GM18499 (cell line): Measurements from ENCODE around the gene DNTTIP2.
"Not testable (repeated sequence)": the region's sequence is repeated elsewhere in the genome, so short reads cannot be mapped to it uniquely, and the experiment has no call there.

Experiments used
- ATAC-seq: cut with Tn5 transposase; IDR thresholded peaks from one replicate; pipeline ENCODE4 v1.9.1; 2021; ENCODE audit warnings: moderate number of reproducible peaks; ENCODE audit not compliant: insufficient read depth, unreplicated experiment

Gene DNTTIP2

GRCh38 chr1:93878501-93878888 lies 511 bp downstream of the DNTTIP2 start:
- ATAC-seq = peak; percentile 27

- no peak for ATAC-seq
These were observed 1.5 kb downstream of the DNTTIP2 start for GRCh38 chr1:93877529-93877928.

DNA sequence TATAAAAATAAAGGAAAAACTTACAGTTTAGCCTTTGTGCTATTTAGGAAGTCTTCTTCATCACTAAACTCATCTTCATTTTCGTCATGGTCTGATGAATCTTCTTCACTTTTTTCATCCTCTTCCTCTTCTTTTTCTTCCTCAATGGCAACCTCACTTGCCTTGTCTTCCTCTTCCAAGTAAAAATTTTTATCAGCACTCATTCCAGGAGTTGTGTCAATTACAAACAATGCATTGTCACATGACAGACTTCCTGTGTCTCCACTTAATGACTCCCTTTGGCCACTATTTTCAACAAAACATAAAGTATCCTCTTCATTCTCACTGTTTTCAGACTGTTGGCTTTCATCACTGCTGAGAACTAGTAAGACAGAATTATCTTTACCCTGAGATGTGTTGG lies 2.8 kb downstream of the DNTTIP2 start:
- no peak for ATAC-seq

- no peak for ATAC-seq
These were observed 4.9 kb downstream of the DNTTIP2 start for GRCh38 chr1:93874025-93874651.

- no peak for ATAC-seq
These were observed 7.6 kb downstream of the DNTTIP2 start for GRCh38 chr1:93871366-93871765.

GRCh38 chr1:93869653-93870052 lies 9.4 kb downstream of the DNTTIP2 start:
- no peak for ATAC-seq

DNA sequence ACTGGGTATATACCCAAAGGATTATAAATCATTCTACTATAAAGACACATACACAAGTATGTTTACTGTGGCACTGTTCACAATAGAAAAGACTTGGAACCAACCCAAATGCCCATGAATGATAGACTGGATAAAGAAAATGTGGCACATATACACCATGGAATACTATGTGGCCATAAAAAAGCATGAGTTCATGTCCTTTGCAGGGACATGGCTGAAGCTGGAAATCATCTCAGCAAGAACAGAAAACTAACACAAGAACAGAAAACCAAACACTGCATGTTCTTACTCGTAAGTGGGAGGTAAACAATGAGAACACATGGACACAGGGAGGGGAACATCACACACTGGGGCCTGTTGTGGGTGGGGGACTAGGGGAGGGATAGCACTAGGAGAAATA lies 10.5 kb downstream of the DNTTIP2 start:
- ATAC-seq = not testable (repeated sequence)

DNA sequence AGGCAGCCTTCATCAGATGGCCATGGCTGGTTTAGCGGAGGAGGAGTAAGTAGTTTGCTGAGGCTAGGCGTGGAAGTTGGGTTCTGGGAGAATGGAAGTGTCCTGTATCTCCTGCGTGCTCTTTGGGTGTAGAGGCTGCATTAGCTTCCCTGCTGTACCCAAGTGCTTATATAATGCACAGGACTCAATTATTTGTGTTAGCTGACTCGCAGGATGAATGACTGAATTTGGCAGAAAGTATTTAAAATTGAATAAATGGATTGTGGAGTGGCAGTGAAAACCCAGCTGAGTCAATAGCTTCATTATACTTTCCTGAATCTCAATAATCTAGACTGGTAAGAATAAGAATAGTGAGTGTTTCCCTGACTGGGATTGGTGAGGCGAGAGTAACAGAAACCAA lies 13.8 kb downstream of the DNTTIP2 start:
- no peak for ATAC-seq

DNA sequence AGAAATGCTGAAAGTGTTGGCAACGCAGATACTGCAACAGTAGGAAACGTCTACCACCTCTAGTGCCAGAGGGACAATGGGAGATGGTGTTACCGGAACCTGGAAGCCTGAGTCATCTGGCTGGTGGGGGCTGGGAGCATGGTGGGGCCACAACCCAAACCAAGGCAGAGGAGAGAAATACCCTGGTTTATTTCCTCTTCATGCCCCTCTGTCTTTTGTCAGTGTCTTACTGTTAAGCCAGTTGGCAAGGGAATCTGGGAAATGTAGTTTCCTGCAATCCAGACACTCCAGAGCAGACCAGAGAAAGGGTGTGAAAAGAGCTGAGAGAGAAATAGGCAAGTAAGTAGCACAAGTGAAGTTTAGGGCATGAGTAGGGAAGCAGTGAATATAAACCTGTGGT lies 14.8 kb downstream of the DNTTIP2 start:
- no peak for ATAC-seq

DNA sequence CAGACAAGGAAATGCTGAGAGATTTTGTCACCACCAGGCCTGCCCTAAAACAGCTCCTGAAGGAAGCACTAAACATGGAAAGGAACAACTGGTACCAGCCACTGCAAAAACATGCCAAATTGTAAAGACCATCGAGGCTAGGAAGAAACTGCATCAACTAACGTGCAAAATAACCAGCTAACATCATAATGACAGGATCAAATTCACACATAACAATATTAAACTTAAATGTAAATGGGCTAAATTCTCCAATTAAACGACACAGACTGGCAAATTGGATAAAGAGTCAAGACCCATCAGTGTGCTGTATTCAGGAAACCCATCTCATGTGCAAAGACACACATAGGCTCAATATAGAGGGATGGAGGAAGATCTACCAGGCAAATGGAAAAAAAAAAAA lies 21.4 kb downstream of the DNTTIP2 start:
- ATAC-seq = not testable (repeated sequence)

GRCh38 chr1:93855983-93856382 lies 23.0 kb downstream of the DNTTIP2 start:
- not testable (repeated sequence) for ATAC-seq

GRCh38 chr1:93853940-93854339 lies 25.1 kb downstream of the DNTTIP2 start:
- no peak for ATAC-seq

DNA sequence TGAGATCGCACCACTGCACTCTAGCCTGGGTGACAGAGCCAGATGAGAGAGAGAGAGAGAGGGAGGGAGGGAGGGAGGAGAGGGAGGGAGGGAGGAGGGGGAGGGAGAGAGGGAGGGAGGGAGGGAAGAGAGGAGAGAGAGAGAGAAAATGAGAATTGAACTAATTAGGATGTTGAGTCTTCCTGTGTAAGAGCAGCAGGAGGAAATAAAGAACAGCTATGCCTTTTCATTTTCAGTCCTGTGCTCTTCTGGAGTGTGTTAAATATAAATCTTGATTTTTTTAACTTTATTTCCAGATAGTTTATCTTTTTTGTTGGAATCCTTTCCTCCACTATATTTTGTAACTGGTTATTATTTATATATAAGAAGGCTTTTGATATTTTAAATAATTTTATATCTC lies 27.1 kb downstream of the DNTTIP2 start:
- no peak for ATAC-seq

DNA sequence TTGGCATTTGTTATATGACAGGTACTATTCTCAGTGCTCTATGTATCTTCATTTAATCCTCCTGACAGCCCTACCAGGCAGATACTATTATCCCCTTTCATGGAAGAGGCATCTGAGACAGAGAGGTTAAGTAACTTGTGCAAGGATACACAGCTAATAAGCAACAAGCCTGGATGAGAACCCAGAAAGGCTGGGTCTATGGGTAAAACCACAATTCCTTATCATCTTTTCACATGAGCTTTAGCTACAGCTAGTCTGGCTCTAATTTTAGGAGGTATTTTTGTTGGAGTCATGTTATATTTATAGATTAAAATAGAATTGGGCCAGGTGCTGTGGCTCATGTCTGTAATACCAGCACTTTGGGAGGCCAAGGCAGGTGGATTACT lies 27.7 kb downstream of the DNTTIP2 start:
- ATAC-seq = no peak

DNA sequence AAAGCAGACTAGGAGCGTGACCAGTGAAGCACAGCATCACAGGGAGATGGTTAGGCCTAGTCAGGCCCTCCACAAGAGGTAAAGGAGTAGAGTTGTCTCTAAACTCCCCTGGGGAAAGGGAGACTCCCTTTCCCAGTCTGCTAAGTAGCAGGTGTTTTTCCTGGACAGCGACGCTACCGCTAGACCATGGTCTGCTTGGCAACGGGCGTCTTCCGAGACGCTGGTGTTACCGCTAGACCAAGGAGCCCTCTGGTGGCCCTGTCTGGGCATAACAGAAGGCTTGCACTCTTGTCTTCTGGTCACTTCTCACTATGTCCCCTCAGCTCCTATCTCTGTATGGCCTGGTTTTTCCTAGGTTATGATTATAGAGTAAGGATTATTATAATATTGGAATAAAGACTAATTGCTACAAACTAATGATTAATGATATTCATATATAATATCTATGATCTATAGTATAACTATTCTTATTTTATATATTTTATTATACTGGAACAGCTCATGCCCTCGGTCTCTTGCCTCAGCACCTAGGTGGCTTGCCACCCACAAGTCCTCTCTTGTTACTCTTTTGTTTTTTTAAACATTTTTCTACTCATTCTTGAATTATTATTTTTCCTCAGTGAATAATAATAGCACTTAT lies 28.2 kb downstream of the DNTTIP2 start:
- not testable (repeated sequence) for ATAC-seq

DNA sequence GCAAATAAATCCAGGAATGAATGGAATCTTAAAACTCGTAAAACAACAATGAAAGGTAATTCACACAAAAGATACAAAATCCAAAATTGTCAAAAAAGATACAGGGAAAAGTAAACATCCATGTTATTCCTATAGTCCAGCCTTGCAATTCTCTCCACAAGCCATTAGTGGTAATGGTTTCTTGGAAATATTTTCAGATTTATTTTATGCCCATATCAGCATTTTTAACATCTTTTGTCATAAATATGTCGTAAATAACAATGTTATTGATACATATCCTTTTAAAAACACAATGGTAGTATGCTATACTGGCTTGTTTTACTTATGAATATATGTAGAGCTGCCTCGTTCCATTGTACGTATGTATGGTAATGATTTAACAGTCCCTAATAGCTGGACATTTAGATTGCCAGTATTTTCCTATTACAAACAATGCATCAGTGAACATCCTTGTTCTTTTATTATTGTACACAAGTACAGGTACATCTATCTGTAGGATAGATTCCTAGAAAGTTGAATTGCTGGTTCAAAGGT lies 30.6 kb downstream of the DNTTIP2 start:
- ATAC-seq = no peak

DNA sequence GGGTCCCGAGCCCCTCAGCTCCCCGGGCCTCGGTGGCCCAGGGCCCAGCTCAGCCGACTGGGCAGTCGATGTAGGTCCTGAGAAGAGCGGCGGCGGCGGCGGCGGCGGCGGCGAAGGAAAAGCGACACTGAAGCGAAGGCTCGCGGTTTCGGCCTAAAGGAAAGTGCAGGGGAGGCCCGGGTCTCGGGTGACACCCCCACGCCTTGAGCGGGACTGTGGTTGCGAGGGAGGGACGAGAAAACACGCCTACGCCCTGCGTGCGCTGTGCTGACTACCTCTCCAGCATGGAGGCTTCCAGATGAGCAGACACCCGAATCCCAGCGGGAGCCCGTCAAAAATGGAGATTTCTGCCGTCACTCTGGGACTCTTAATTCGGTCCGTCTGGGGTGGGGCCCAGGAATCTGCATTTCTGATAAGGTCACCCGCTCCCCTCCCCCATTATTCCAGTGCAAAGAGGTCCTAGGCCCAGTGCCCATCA lies 31.2 kb downstream of the DNTTIP2 start:
- ATAC-seq = peak; percentile 16

GRCh38 chr1:93846992-93847810 lies 31.8 kb downstream of the DNTTIP2 start:
- ATAC-seq = peak; percentile 52

DNA sequence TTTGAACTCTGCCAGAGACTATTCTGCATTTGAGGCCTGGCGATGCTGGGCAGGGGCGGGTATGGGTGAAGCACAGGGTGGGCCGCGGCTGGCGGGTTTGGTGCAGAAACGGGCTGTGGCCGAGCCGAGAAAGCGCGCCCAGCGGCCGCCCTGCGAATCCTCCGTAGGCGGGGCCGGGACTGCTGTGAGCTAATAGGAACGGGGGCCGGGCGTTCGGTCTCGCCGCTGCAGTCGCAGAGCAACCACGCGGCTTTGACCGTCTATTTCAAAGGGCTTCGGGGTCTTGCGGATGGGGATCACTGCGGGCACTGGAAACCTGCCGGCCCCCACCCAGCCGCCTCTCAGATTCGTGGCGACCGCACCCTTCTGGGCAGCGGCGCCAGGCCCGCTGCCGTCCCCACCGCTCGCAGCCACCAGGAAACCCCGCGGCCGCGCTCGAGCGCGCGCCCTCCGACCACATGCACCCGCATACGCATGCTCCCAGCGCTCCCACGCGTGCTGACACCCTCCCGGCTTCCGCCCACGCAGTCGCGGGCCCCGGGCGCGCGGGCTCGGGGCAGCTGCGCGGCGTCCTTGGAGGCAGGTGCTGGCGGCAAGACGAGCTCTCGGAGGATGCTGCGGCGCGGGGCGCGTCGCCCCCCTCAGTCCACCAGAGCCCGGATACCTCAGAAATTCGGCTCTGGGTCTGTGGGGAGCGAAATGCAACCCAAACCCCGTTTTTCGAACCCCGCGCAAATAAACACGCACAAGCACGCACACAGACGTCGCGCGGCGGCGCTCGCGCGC lies 32.6 kb downstream of the DNTTIP2 start:
- peak; percentile 27 for ATAC-seq

DNA sequence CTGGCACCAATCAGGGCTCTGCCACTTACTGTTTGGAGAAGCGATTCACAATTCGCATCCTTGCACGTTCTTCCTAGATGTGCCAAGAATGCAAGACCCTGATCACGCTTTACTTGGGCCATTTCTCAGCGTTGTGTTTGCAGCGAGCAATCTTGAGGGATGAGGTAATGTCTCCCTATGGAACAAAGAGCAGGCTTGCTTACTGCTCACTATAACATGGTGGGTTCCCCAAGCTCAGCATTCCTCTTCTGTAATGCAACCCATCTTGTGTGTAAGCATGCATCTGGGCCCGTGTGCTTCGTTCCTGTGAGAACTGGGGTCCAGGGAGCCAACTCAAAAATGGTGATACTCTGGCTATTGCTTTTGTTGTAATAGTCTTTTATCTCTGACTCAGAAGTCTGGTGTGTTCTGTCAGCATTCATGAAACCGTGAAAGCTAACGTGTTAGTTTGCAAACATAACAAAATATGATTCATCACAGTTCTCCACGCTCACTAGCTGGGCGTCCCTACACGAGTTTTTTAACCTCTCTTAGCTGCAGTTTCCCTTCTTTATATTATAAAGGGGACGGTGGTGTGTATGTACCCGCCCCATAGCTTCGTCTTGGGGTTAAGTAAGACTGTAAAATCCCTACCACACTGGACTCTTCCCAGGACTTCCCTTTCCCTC lies 33.3 kb downstream of the DNTTIP2 start:
- ATAC-seq = peak; percentile 1
